Superior temporal gyrus (tissue), 1 donor: ENCODE data around the gene PAOX.

Source experiments
- DNase-seq: peaks from one replicate; pipeline ENCODE4 v3.0.0-alpha.2; 2016; ENCODE audit errors: extremely low spot score

PAOX gene

GRCh38 chr10:133439517-133440461 lies 60.7 kb downstream of the PAOX start:
- no peak for DNase-seq

- no peak for DNase-seq
Observed at GRCh38 chr10:133440633-133441285, 61.7 kb downstream of the PAOX start.
